H1 (cell line): ENCODE data around the gene ZNF385B. TPM values are rescaled to one million over a fixed set of nuclear protein-coding genes. Genes with fewer than 3 reads are reported as not detected.

Experiments used
- CTCF ChIA-PET: fragments of 300-600 bp; sonication (Branson Sonifier 250); formaldehyde crosslinking; loops from one replicate; lab custom pipeline; 2021; ENCODE audit not compliant: partially characterized antibody; lab: Charles Lee
- POLR2A ChIA-PET: fragments of 300-600 bp; sonication (Branson Sonifier 250); formaldehyde crosslinking; loops from one replicate; lab custom pipeline; 2021; ENCODE audit warnings: inconsistent platforms; ENCODE audit not compliant: partially characterized antibody; lab: Charles Lee
- DNase-seq, 2 experiments: peaks; one replicate each; pipeline versions ENCODE4 v3.0.0 to v3.0.0-alpha.2; 2010 to 2022; ENCODE audit warnings: low spot score in 2 of 2, low read depth in 1 of 2, mixed read lengths in 1 of 2
- FAIRE-seq: peaks from 2 replicates; lab custom pipeline; 2011; peaks lifted over from hg19 to GRCh38; lab: Jason Lieb, UNC
- H2AFZ ChIP-seq: 2 replicates; pipeline ENCODE4 v1.8.1; 2012; ENCODE audit warnings: low read length, inconsistent platforms
- H2AK5ac ChIP-seq: 2 replicates; pipeline ENCODE4 v1.6.1; 2013; ENCODE audit warnings: low read depth, low read length
- H2BK120ac ChIP-seq: replicated peaks from 2 replicates; pipeline ENCODE3; 2013; ENCODE audit warnings: low read depth, low read length, inconsistent platforms
- H2BK12ac ChIP-seq: 2 replicates; pipeline ENCODE4 v1.6.1; 2013; ENCODE audit warnings: low read depth, low read length
- H2BK15ac ChIP-seq: 2 replicates; pipeline ENCODE4 v1.6.1; 2013; ENCODE audit warnings: low read length
- H2BK20ac ChIP-seq: 2 replicates; pipeline ENCODE4 v1.6.1; 2013; ENCODE audit warnings: low read length
- H2BK5ac ChIP-seq: 2 replicates; pipeline ENCODE4 v1.6.1; 2013; ENCODE audit warnings: low read depth, low read length
- H3K14ac ChIP-seq: 2 replicates; pipeline ENCODE4 v1.6.1; 2013; ENCODE audit warnings: inconsistent platforms; ENCODE audit not compliant: insufficient read length
- H3K18ac ChIP-seq: 2 replicates; pipeline ENCODE4 v1.6.1; 2013; ENCODE audit warnings: low read length; ENCODE audit errors: extremely low read depth
- H3K23ac ChIP-seq: 2 replicates; pipeline ENCODE4 v1.6.1; 2013; ENCODE audit warnings: inconsistent platforms; ENCODE audit not compliant: insufficient read length
- H3K23me2 ChIP-seq: 2 replicates; pipeline ENCODE4 v1.6.1; 2013; ENCODE audit warnings: low read depth, low read length
- H3K27ac ChIP-seq: 2 replicates; pipeline ENCODE4 v1.6.1; 2011; ENCODE audit warnings: low read depth, low read length, inconsistent platforms
- H3K27me3 ChIP-seq, 4 experiments: replicated peaks in 1 of 4; 1 replicate in 1 of 4; 2 replicates in 3 of 4; pipeline versions ENCODE4 v1.6.1 to v1.8.1; 2011 to 2013; ENCODE audit warnings: low read length in 3 of 4, mild to moderate bottlenecking in 3 of 4, inconsistent platforms in 2 of 4, mixed read lengths in 2 of 4, moderate library complexity in 1 of 4; ENCODE audit not compliant: control insufficient read depth in 3 of 4, insufficient read depth in 3 of 4; ENCODE audit errors: extremely low read depth in 1 of 4
- H3K36me3 ChIP-seq, 4 experiments: 2 replicates each; pipeline versions ENCODE4 v1.6.1 to v1.8.1; 2011 to 2013; ENCODE audit warnings: mild to moderate bottlenecking in 4 of 4, low read length in 3 of 4, moderate library complexity in 2 of 4, control low read depth in 1 of 4, inconsistent platforms in 1 of 4; ENCODE audit not compliant: insufficient read depth in 4 of 4, control insufficient read depth in 2 of 4
- H3K4ac ChIP-seq: replicated peaks from 2 replicates; pipeline ENCODE3; 2013; ENCODE audit warnings: low read length, low read depth, mixed read lengths, inconsistent platforms; ENCODE audit not compliant: insufficient read length
- H3K4me1 ChIP-seq, 4 experiments: replicated peaks in 1 of 4; 1 replicate in 1 of 4; 2 replicates in 3 of 4; pipeline versions ENCODE4 v1.6.1 to v1.8.1; 2011 to 2013; ENCODE audit warnings: low read length in 3 of 4, inconsistent platforms in 2 of 4, mixed read lengths in 1 of 4; ENCODE audit not compliant: insufficient read depth in 4 of 4, control insufficient read depth in 3 of 4
- H3K4me2 ChIP-seq, 2 experiments: 2 replicates each; pipeline versions ENCODE4 v1.6.1 to v1.8.1; 2011 to 2013; ENCODE audit warnings: low read depth in 2 of 2, low read length in 2 of 2, control low read depth in 1 of 2, inconsistent platforms in 1 of 2, mild to moderate bottlenecking in 1 of 2; ENCODE audit not compliant: insufficient read depth in 1 of 2
- H3K4me3 ChIP-seq, 4 experiments: fragments of 200-600, 300-600 bp in 1 of 4; sonication (generic), shearing (Covaris generic), sonication (Bioruptor Twin) in 1 of 4; 2 replicates each; pipeline versions ENCODE4 v1.5.1 to v1.8.1; 2011 to 2016; ENCODE audit warnings: low read length in 4 of 4, low read depth in 3 of 4, control low read depth in 2 of 4, inconsistent platforms in 2 of 4, mild to moderate bottlenecking in 2 of 4, mixed read lengths in 1 of 4, moderate library complexity in 1 of 4; ENCODE audit not compliant: insufficient read depth in 2 of 4; ENCODE audit errors: extremely low read depth in 1 of 4
- H3K56ac ChIP-seq: replicated peaks from 2 replicates; pipeline ENCODE3; 2013; ENCODE audit warnings: low read depth, mild to moderate bottlenecking, mixed read lengths, low read length, inconsistent platforms; ENCODE audit not compliant: insufficient read length
- H3K79me1 ChIP-seq: 2 replicates; pipeline ENCODE4 v1.6.1; 2013; ENCODE audit warnings: low read depth, low read length, control low read depth
- H3K79me2 ChIP-seq, 2 experiments: 2 replicates each; pipeline versions ENCODE4 v1.6.1 to v1.8.1; 2012 to 2013; ENCODE audit warnings: low read length in 2 of 2, mild to moderate bottlenecking in 2 of 2, inconsistent platforms in 1 of 2; ENCODE audit not compliant: insufficient read depth in 2 of 2, control insufficient read depth in 1 of 2
- H3K9ac ChIP-seq, 4 experiments: replicated peaks in 1 of 4; 1 replicate in 1 of 4; 2 replicates in 3 of 4; pipeline versions ENCODE4 v1.6.1 to v1.8.1; 2011 to 2013; ENCODE audit warnings: low read depth in 3 of 4, low read length in 3 of 4, control low read depth in 2 of 4, mild to moderate bottlenecking in 2 of 4, moderate library complexity in 2 of 4, inconsistent platforms in 1 of 4; ENCODE audit errors: extremely low read depth in 1 of 4
- H3K9me3 ChIP-seq, 2 experiments: 2 replicates each; pipeline versions ENCODE4 v1.6.1 to v1.8.1; 2012 to 2013; ENCODE audit warnings: mild to moderate bottlenecking in 2 of 2, moderate library complexity in 2 of 2, control low read depth in 1 of 2, inconsistent platforms in 1 of 2, low read depth in 1 of 2, low read length in 1 of 2, mixed read lengths in 1 of 2; ENCODE audit not compliant: insufficient read depth in 2 of 2
- H4K20me1 ChIP-seq, 2 experiments: replicated peaks in 1 of 2; 2 replicates each; pipeline versions ENCODE3 to v1.8.1; 2011 to 2013; ENCODE audit warnings: inconsistent platforms in 2 of 2, low read length in 2 of 2, mild to moderate bottlenecking in 1 of 2; ENCODE audit not compliant: insufficient read depth in 2 of 2, control insufficient read depth in 1 of 2
- H4K5ac ChIP-seq: 2 replicates; pipeline ENCODE4 v1.6.1; 2013; ENCODE audit warnings: low read length, low read depth, mixed read lengths, inconsistent platforms; ENCODE audit not compliant: insufficient read length
- H4K8ac ChIP-seq: 2 replicates; pipeline ENCODE4 v1.8.0; 2013; ENCODE audit warnings: mild to moderate bottlenecking, moderate library complexity, low read length, inconsistent platforms; ENCODE audit not compliant: insufficient read depth; ENCODE audit errors: extremely low read depth
- H4K91ac ChIP-seq: replicated peaks from 2 replicates; pipeline ENCODE3; 2013; ENCODE audit warnings: low read length, mixed read lengths, inconsistent platforms; ENCODE audit not compliant: insufficient read length
- BCL11A ChIP-seq, 2 experiments: IDR thresholded peaks; one replicate each; pipeline ENCODE4 v1.6.1; 2011; ENCODE audit warnings: low read depth in 2 of 2, low read length in 2 of 2, mild to moderate bottlenecking in 2 of 2
- CBX8 ChIP-seq: fragments of 300-800, 300-1000 bp; sonication (generic); IDR thresholded peaks from 2 replicates; pipeline ENCODE4 v1.7.1; 2016; ENCODE audit warnings: low read depth, low read length, borderline replicate concordance
- EGR1 ChIP-seq: IDR thresholded peaks from 2 replicates; pipeline ENCODE4 v1.6.1; 2011; ENCODE audit warnings: low read depth, low read length, borderline replicate concordance
- EZH2 ChIP-seq: fragments of 200-600 bp; sonication (generic); IDR thresholded peaks from 2 replicates; pipeline ENCODE4 v1.7.1; 2012; ENCODE audit warnings: low read depth, mild to moderate bottlenecking, moderate library complexity, low read length, inconsistent platforms; ENCODE audit not compliant: severe bottlenecking
- HDAC6 ChIP-seq: IDR thresholded peaks from one replicate; pipeline ENCODE4 v1.7.1; 2012; ENCODE audit warnings: low read depth, mild to moderate bottlenecking, inconsistent platforms, low read length, moderate library complexity
- PHF8 ChIP-seq: fragments of 200-600 bp; sonication (generic); conservative IDR thresholded peaks from 2 replicates; pipeline ENCODE4 v1.7.1; 2012; ENCODE audit warnings: low read depth, mild to moderate bottlenecking, inconsistent platforms, low read length, moderate library complexity
- RBBP5 ChIP-seq: IDR thresholded peaks from 2 replicates; pipeline ENCODE4 v1.7.1; 2012; ENCODE audit warnings: low read depth, mild to moderate bottlenecking, inconsistent platforms, low read length, moderate library complexity, borderline replicate concordance
- RXRA ChIP-seq: IDR thresholded peaks from 2 replicates; pipeline ENCODE4 v1.6.1; 2011; ENCODE audit warnings: low read depth, mild to moderate bottlenecking, low read length, moderate library complexity; ENCODE audit not compliant: insufficient read depth
- SIN3A ChIP-seq, 2 experiments: IDR thresholded peaks in 1 of 2; conservative IDR thresholded peaks in 1 of 2; 2 replicates each; pipeline ENCODE4 v1.6.1; 2011 to 2012; ENCODE audit warnings: low read length in 2 of 2, improper control_type of control experiment in 1 of 2, low read depth in 1 of 2, mild to moderate bottlenecking in 1 of 2
- SIX5 ChIP-seq: IDR thresholded peaks from 2 replicates; pipeline ENCODE4 v1.6.1; 2011; ENCODE audit warnings: mild to moderate bottlenecking, low read depth, low read length
- SRF ChIP-seq: IDR thresholded peaks from 2 replicates; pipeline ENCODE4 v1.6.1; 2011; ENCODE audit warnings: mild to moderate bottlenecking, low read depth, low read length, moderate library complexity
- TAF1 ChIP-seq: IDR thresholded peaks from 2 replicates; pipeline ENCODE4 v1.6.1; 2011; ENCODE audit warnings: mild to moderate bottlenecking, low read depth, low read length
- TBP ChIP-seq: IDR thresholded peaks from 2 replicates; pipeline ENCODE4 v1.6.1; 2011; ENCODE audit warnings: low read depth, low read length, improper control_type of control experiment
- WGBS, 2 experiments: shearing (Covaris generic) in 1 of 2; methylation state at CpG; one replicate each; pipeline versions ENCODE4 v1.1.6 to v1.1.7; 2013 to 2015; ENCODE audit warnings: low lambda C conversion rate in 2 of 2, mixed read lengths in 2 of 2, inconsistent platforms in 1 of 2, low coverage in 1 of 2, missing lambda C conversion rate in 1 of 2; ENCODE audit not compliant: insufficient replicate concordance in 2 of 2, insufficient coverage in 1 of 2, insufficient read length in 1 of 2; ENCODE audit errors: extremely low coverage in 1 of 2, missing lambda C conversion rate in 1 of 2; 5-methylcytosine and 5-hydroxymethylcytosine counted together
- polyA plus RNA-seq, 7 experiments: library from polyadenylated mRNA; depleted of rRNA in 3 of 7; stranded (reverse) in 5 of 7; unstranded in 2 of 7; fragments of >200 nt in 5 of 7; fragments of 200-250 nt in 2 of 7; gene quantifications; 1 replicate in 5 of 7; 2 replicates in 1 of 7; 4 replicates in 1 of 7; pipeline versions ENCODE4 v1.2.1 to v1.2.3, GENCODE V29; 2011 to 2013; ENCODE audit warnings: missing spikeins in 2 of 7, mixed read lengths in 2 of 7
- total RNA-seq: library from RNA; stranded (reverse); fragmentation: NEBNext Ultra II Directional; extraction: Animal tissue kit (Norgen Biotek cat#: 25700); gene quantifications from 2 replicates; pipeline ENCODE4 v1.2.1, GENCODE V29; 2021

Gene ZNF385B
- total and polyA plus RNA-seq, 2 of the 8 experiments (the other 6 are each of a cell fraction or from before 2014, with no cell fraction given): 1.1 to 3.7 TPM

- Histone ChIP-seq H2BK15ac (no peak overlapping the region), H3K79me1 (no peaks in the 10 kb centered on the region), H3K23ac (no peak overlapping the region), H3K36me3 (no peaks in the 10 kb centered on the region), H4K91ac (no peak overlapping the region), H4K20me1 (no peaks in the 10 kb centered on the region), H3K9me3 (peaks cover 0 to 3% of the 10 kb centered on the region in 2 experiments; a peak in 1 of 4 replicates), H3K27me3 (no peaks in the 10 kb centered on the region), H4K5ac (no peak overlapping the region), H2BK5ac (no peak overlapping the region), H4K8ac (no peak overlapping the region), H3K4me1 (no peaks in the 10 kb centered on the region), H3K4me3 (no peak overlapping the region), H3K4me2 (no peak overlapping the region), H3K27ac (no peak overlapping the region), H3K14ac (no peak overlapping the region), H2BK12ac (no peak overlapping the region), H3K56ac (no peak overlapping the region), H2AFZ (no peak overlapping the region), H3K9ac (no peak overlapping the region), H2BK20ac (no peak overlapping the region), H3K18ac (no peak overlapping the region), H3K23me2 (no peaks in the 10 kb centered on the region), H2AK5ac (no peak overlapping the region), H3K4ac (no peak overlapping the region), H2BK120ac (no peak overlapping the region), H3K79me2 (no peaks in the 10 kb centered on the region)
- 84% methylated on average over 2 of the region's 2 CpGs; no CpG with 5 or more reads in 1 of the 2 experiments for WGBS, 2 experiments
- DNase-seq: no peak
- CTCF ChIA-PET: interaction anchor here (0.9 kb wide), 1 partner anchor 9 kb away, joined by 3 read pairs; no protein-coding TSS in a partner anchor
- TF ChIP-seq SRF (no peak), SIX5 (no peak), RXRA (no peak), EGR1 (no peak), EZH2 (no peak), HDAC6 (no peak), TAF1 (no peak), CBX8 (no peak), TBP (no peak), BCL11A (IDR thresholded peaks at IDR 0.05; ENCODE audit: low read depth in 2 of 2, low read length in 2 of 2) (no peak), SIN3A (conservative IDR thresholded peaks at IDR 0.05 in 1 of 2, IDR thresholded peaks at IDR 0.05 in 1 of 2; ENCODE audit: low read depth in 1 of 2, low read length in 2 of 2) (no peak), RBBP5 (no peak), PHF8 (no peak)
- POLR2A ChIA-PET: no interaction called here
- FAIRE-seq: no peak
Measured at GRCh38 chr2:179787601-179788000, 73.8 kb downstream of the ZNF385B start.
